ENCODE measurements around the gene PRSS48. TPM values are rescaled to one million over a fixed set of nuclear protein-coding genes. Genes with fewer than 3 reads are reported as not detected.

The PRSS48 gene
- total and polyA plus RNA-seq, 2 of the 4 experiments (the other 2 are of a cell fraction) = not detected

- Histone ChIP-seq H3K4me1 (ENCODE audit: control insufficient read depth, insufficient read depth, low read length) (no peaks in the 10 kb centered on the region), H2AFZ (replicated peaks; ENCODE audit: low read length, poor library complexity) (no peak overlapping the region), H3K9ac (ENCODE audit: low read depth, low read length) (no peak overlapping the region), H2BK120ac (ENCODE audit: low read depth, low read length) (no peak overlapping the region), H3K18ac (ENCODE audit: low read depth, low read length) (no peak overlapping the region), H2BK5ac (ENCODE audit: low read depth, low read length, poor library complexity, severe bottlenecking) (no peak overlapping the region), H4K20me1 (ENCODE audit: insufficient read depth, low read length) (no peaks in the 10 kb centered on the region), H2BK15ac (ENCODE audit: low read depth, low read length) (no peak overlapping the region), H4K8ac (ENCODE audit: low read depth in 2 of 2, low read length in 2 of 2) (no peak overlapping the region), H3K36me3 (ENCODE audit: control insufficient read depth, insufficient read depth, low read length) (no peaks in the 10 kb centered on the region), H3K23ac (ENCODE audit: low read depth, low read length) (no peak overlapping the region), H3K27ac (ENCODE audit: insufficient read depth, low read length) (no peak overlapping the region), H3K4me3 (ENCODE audit: insufficient read depth, low read depth, low read length) (no peak overlapping the region), H2AK5ac (ENCODE audit: low read depth, low read length) (no peak overlapping the region), H4K91ac (ENCODE audit: insufficient read depth, low read depth, low read length) (no peak overlapping the region), H3K9me3 (ENCODE audit: control insufficient read depth, insufficient read depth, low read length) (no peaks in the 10 kb centered on the region), H3K9me1 (ENCODE audit: insufficient read depth, low read length) (no peaks in the 10 kb centered on the region), H3K79me1 (ENCODE audit: low read depth in 1 of 2, low read length in 2 of 2) (0 out of 4 replicates have a peak, but pooled peaks cover 0 to 2% of the 10 kb centered on the region in 2 experiments), H3K4ac (ENCODE audit: low read depth, low read length) (no peak overlapping the region), H4K5ac (ENCODE audit: low read depth, low read length) (no peak overlapping the region), H3K56ac (ENCODE audit: extremely low read depth, insufficient read depth, low read length) (no peak overlapping the region), H2AK9ac (replicated peaks; ENCODE audit: low read depth, low read length, poor library complexity) (no peak overlapping the region), H3K27me3 (ENCODE audit: control insufficient read depth, insufficient read depth, low read length) (no peaks in the 10 kb centered on the region), H3K4me2 (ENCODE audit: low read depth, low read length) (no peak overlapping the region), H2BK20ac (ENCODE audit: low read depth, low read length) (no peak overlapping the region), H3K14ac (replicated peaks; ENCODE audit: low read depth, low read length) (no peak overlapping the region)
- TF ChIP-seq USF2 (IDR thresholded peaks at IDR 0.05; ENCODE audit: low read depth, low read length) = peak; percentile 34; the same call in 1 of the 2 replicates
- TF ChIP-seq CEBPB (IDR thresholded peaks at IDR 0.05; ENCODE audit: low read depth, low read length) = no peak
- WGBS, 2 experiments (ENCODE audit: extremely low coverage in 2 of 2, insufficient read length in 1 of 2) = 92% methylated on average over 2 of the region's 4 CpGs; no CpG with 5 or more reads in 1 of the 2 experiments
- ATAC-seq (ENCODE audit: low read depth) = no peak
- peak; percentile 38 for DNase-seq
- ChIA-PET CTCF (no interaction called here), POLR2A (ENCODE audit: unreplicated experiment) (no interaction called here)
- no TSS peak for BruUV-seq (replicated peaks)
- in situ Hi-C loops (cut with MboI; ENCODE audit: low sequenced_read_pairs) (no loop called here), dilution Hi-C loops (cut with HindIII; ENCODE audit: low sequenced_read_pairs, unreplicated experiment) (no loop called here), intact Hi-C loops (cut with micrococcal nuclease) (no loop called here)
These were observed 25.5 kb downstream of the PRSS48 start for GRCh38 chr4:151302432-151302831.

Data from IMR-90 (cell line).